T47D (cell line): ENCODE data around the gene CHRNA10.

Experiments
- DNase-seq, 2 experiments: peaks; one replicate each; pipeline versions ENCODE4 v3.0.0 to v3.0.0-alpha.2; 2011 to 2012; ENCODE audit warnings: low read depth in 1 of 2, low spot score in 1 of 2
- JUND ChIP-seq: IDR thresholded peaks from 2 replicates; pipeline ENCODE4 v1.6.1; 2012; ENCODE audit warnings: low read depth
- in situ Hi-C: cut with HindIII; loops from 2 replicates; pipeline ENCODE4 v1.10.0; 2016; ENCODE audit warnings: low sequenced_read_pairs, low pct_unique_long_range_greater_than_20kb

CHRNA10 gene

GRCh38 chr11:3639841-3640240, 31.3 kb downstream of the CHRNA10 start:
- no peak for DNase-seq
- in situ Hi-C loops: no loop called here
- no peak for TF ChIP-seq JUND

DNA sequence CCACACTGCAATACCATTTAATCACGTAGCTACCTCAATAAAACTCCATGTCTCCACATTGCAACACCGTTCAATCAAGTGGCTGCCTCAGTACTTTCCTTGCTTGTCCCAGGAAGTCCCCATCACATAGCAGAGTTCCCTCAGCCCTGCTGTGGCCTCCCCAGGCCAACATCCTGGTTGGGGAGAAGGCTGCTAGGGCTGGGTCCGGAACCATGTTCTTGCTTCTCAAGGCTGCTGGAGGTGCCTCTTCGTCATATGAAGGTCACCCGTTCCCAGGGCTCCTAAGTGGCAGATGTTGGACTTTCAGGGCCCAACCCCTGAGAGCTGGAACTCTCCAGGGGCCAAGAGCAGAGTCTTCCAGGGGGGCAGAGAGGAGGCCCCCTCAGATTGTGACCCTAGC, 32.7 kb downstream of the CHRNA10 start:
- no peak for TF ChIP-seq JUND
- DNase-seq: no peak
- in situ Hi-C loops: no loop called here

DNA sequence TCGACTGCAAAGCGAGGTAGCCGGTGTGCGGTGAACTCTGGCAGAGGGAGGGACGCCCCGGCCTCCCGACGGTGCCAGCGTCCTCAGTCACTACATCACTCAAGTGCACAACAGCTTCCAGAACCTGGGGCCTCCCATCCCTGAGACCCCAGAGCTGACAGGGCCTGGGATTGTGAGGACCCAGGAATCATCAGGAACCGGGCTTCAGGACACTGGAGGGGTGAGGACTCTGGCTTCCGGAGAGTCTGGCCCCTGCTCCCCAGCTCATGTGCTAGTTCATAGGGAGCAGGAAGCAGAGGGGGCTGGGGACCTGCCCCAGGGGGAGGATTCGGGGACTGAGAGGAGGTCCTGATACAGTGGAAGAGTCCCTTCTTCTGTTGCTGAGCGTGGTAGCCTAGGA, 34.0 kb downstream of the CHRNA10 start:
- in situ Hi-C loops: no loop called here
- no peak for TF ChIP-seq JUND
- no peak for DNase-seq

DNA sequence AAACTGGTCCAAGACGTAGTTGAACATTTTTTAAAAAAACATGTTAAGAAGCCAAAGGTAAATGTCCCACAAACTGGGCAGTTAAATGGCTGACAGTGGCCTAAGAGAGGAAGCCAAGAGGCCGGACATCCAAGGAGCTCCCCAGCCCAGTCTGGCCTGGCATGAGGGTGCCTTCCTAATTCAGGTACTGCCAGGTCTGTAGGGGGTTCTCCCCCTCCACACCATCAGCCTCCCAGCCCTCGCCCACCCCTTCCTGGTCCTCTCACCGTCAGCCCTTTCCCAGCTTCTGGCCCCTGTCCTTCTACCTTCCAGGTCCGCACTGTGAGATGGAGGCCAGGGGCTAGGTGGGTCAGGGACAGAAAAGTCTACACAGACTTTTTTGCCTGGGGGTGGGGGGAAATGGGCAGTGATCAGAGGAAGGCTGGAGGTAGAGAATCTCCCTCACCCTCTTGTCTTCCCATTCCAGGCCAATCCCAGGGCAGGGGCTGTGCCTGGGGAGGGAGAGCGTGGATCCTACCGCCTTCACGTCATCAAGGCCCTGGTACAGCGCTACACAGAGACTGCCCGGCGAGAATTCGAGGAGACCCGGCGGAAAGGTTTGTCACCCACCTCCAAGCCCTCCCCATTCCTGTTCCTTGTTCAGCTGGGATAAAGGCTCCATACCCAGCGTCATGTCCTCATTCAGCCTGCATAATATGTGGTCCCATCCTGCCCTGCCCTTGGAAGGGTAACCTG, 35.4 kb downstream of the CHRNA10 start:
- in situ Hi-C loops: no loop called here
- DNase-seq: no peak
- TF ChIP-seq JUND: no peak

- DNase-seq: no peak
- no peak for TF ChIP-seq JUND
- in situ Hi-C loops: no loop called here
Measured at GRCh38 chr11:3632070-3632660, 39.0 kb downstream of the CHRNA10 start.

DNA sequence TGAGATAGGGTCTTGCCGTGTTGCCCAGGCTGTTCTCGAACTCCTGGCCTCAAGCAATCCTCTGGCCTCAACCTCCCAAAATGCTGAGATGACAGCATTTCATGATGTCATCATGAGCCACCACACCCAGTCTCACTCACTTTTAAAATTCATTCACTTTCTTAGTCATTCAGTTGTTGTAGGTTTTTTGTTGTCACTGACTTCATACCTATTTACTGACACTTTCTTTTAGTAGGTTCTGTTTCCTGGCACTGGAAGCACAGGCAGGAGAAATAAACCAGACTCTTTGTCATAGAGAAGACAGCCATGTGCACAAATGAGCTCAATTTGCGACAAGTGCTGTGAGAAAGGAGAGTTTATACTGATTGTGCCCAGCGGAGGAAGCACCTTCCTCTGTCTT, 39.9 kb downstream of the CHRNA10 start:
- in situ Hi-C loops: no loop called here
- no peak for DNase-seq
- no peak for TF ChIP-seq JUND

DNA sequence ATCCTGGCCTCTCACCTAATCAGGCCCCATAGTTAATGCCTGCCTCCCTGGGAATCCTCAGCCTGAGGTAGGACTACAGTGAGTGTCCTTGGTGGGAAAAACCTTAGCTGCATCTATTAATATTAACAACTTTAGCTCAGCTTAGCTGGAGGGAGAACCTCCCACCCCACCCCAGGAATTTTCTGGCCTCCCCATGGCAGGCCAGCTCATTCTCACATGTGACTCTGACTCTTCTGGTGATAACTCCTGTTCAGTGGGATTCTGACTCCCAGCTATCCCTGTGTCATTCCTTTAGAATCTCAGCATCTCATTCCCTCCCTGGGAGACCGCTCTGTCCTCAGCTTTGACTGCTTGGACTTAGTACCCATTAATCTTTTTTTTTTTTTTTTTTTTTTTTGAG, 43.9 kb downstream of the CHRNA10 start:
- DNase-seq: no peak
- TF ChIP-seq JUND: no peak
- in situ Hi-C loops: no loop called here

- no peak for DNase-seq
- in situ Hi-C loops: no loop called here
- TF ChIP-seq JUND: no peak
Measured at GRCh38 chr11:3626250-3626960, 44.8 kb downstream of the CHRNA10 start.

GRCh38 chr11:3623767-3624458, 47.3 kb downstream of the CHRNA10 start:
- in situ Hi-C loops: no loop called here
- no peak for DNase-seq
- TF ChIP-seq JUND: no peak

GRCh38 chr11:3623121-3623520, 48.1 kb downstream of the CHRNA10 start:
- in situ Hi-C loops: no loop called here
- DNase-seq: no peak
- TF ChIP-seq JUND: no peak

GRCh38 chr11:3622521-3622920, 48.7 kb downstream of the CHRNA10 start:
- in situ Hi-C loops: no loop called here
- DNase-seq: no peak
- TF ChIP-seq JUND: no peak

GRCh38 chr11:3617990-3618389, 53.2 kb downstream of the CHRNA10 start:
- in situ Hi-C loops: no loop called here
- TF ChIP-seq JUND: no peak
- DNase-seq: no peak

- no peak for TF ChIP-seq JUND
- DNase-seq: no peak
- in situ Hi-C loops: no loop called here
Measured at GRCh38 chr11:3616721-3617460, 54.3 kb downstream of the CHRNA10 start.
